Neural progenitor cell (in vitro differentiated cells): ENCODE results near the gene RPH3AL.

Experiments used
- EZH2 ChIP-seq: fragments of 200-600 bp; sonication (generic); IDR thresholded peaks from 2 replicates; pipeline ENCODE4 v1.6.1; 2017; ENCODE audit warnings: antibody characterized with exemption, mild to moderate bottlenecking, moderate library complexity
- EZH2phosphoT487 ChIP-seq: fragments of 200-600 bp; sonication (generic); IDR thresholded peaks from 2 replicates; pipeline ENCODE4 v1.6.1; 2017; ENCODE audit warnings: antibody characterized with exemption
- TF ChIP-seq, protein P1 (sequence below): fragments of 200-600 bp; sonication (generic); IDR thresholded peaks from 2 replicates; pipeline ENCODE4 v1.5.1; 2017; ENCODE audit warnings: antibody characterized with exemption, mild to moderate bottlenecking

- TF ChIP-seq, protein P1, sequence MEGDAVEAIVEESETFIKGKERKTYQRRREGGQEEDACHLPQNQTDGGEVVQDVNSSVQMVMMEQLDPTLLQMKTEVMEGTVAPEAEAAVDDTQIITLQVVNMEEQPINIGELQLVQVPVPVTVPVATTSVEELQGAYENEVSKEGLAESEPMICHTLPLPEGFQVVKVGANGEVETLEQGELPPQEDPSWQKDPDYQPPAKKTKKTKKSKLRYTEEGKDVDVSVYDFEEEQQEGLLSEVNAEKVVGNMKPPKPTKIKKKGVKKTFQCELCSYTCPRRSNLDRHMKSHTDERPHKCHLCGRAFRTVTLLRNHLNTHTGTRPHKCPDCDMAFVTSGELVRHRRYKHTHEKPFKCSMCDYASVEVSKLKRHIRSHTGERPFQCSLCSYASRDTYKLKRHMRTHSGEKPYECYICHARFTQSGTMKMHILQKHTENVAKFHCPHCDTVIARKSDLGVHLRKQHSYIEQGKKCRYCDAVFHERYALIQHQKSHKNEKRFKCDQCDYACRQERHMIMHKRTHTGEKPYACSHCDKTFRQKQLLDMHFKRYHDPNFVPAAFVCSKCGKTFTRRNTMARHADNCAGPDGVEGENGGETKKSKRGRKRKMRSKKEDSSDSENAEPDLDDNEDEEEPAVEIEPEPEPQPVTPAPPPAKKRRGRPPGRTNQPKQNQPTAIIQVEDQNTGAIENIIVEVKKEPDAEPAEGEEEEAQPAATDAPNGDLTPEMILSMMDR, result no peak
- TF ChIP-seq EZH2 (no peak), EZH2phosphoT487 (no peak)
These were observed 16.2 kb downstream of the RPH3AL start for GRCh38 chr17:336110-337021.
